ENCODE data around the gene PDGFA.
"Not testable (repeated sequence)": the region's sequence is repeated elsewhere in the genome, so short reads cannot be mapped to it uniquely, and the experiment has no call there.

The PDGFA gene

DNA sequence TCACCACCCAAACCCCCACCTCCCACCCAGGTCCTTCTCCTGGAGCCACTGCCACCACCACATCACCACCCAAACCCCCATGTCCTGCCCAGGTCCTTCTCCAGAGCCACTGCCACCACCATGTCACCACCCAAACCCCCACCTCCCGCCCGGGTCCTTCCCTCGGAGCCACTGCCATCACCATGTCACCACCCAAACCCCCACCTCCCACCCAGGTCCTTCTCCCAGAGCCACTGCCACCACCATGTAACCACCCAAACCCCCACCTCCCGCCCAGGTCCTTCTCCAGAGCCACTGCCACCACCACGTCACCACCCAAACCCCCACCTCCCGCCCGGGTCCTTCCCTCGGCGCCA lies 31.9 kb upstream of the PDGFA start:
- DNase-seq, result not testable (repeated sequence)

DNA sequence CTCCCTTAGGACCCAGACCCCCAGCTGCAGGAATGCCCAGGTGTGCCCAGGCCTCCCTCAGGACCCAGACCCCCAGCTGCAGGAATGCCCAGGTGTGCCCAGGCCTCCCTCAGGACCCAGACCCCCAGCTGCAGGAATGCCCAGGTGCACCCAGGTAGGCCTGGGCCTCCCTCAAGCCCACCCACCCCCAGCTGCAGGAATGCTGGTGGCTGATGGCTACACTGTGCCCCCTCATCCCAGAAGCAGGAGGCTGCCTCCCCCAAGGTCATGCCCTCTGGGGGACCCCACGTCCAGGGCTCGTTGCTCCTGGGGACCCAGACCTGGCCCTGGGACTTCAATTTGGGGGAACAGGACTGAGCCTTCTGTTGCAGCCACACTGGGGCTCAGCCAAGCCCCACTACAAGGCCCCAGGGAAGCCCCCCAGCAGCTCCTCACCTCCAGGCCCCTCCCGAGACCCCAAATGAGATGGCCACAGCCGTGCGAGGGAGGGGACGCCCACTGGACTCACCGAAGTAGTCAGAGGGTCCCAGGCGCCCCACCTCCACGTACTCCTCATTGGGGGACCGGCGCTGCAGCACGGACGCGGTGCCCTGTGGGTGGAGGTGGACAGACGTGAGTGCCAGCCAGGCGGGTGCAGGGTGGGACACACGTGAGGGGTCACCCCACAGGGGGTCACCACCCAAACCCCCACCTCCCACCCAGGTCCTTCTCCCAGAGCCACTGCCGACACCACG lies 31.4 kb upstream of the PDGFA start:
- DNase-seq, result no peak

DNA sequence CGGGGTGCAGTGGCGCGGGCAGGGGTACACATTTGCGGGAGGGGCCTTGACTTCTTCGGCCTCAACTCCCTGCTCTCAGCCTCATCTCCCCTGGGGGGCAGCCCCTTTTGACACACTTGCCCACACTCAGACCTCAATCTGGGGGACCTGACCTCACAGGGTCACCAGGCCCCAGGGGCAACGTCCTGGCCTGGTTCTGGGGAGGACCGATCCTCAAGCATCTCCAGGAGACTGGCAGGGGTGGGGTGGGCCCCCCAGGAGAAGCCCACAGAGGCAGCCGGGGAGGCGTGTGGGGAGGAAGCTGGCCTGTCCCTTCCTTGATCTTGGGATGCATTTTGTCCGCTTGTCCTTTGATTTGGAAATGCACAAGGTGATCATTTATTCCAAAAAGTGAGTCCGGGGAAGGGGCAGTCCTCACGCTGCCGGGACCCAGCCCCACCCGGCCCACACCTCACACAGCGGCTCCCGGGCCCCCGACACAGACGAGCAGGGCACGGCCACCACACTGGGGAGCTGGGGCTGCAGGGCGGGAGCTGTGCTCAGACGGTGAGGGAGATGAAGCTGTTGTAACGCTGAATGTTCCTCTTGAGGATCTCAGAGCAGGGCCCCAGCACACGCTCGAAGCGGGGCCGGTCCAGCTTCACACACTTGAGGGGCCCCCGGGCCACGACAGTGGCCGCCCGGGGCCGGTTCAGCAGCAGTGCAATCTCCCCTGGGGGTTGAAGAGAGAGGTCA lies 30.4 kb upstream of the PDGFA start:
- no peak for DNase-seq

DNA sequence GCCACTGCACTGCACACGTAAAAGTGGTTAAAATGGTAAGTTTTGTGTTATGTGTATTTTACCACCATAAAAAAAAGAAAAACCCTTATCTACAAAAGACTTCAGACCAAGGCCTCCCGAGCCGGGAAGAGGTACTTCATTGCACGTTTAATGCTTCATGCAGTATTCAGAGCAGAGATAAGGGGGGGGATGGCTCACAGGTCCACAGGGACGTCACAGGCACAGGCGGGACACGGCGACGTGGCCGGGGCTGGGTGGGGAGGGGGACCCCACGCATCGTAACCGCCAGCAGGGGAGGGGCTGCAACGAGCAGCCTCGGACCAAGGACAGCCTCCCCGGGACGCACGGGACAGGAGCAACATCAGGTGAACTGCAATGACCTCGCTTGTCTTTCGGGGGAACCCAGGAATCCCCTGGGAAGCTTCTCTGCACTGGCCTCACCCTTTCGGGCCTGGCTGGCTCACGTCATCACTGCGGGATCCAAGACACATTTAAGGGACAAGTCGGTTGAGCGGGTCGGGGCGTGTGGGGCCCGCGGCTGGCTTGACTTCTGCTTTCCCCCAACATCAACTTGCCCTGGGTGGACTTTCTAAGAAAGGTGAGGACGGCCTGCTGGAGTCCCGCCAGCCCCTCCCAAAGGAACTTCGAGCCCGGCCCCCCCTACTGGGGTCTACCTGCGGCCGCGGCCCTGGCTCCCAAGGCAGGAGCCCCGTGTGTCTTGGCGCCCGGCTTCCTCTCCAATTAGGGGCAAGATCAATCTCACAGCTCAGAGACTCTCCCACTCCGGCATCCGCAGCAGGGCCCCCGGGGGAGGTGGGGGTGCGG lies 29.6 kb upstream of the PDGFA start:
- no peak for DNase-seq

DNA sequence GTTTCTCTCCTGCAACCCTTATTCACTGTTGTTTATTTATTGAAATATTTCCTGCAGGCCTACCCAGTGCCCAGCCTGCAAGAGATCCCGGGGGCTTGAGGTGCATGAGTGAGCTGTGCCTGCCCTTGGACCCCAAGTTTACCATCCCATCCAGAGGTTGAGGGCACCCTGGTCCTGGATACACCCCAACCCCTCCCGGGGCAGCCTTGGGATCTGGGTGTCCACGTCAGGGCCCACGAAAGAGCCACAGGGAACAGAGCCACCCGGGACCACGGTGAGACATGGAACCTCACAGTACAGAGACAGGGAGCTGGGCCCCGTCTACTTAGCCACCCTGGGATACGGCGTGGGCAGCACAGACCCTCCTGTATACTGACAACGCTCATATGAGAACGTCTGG lies 28.8 kb upstream of the PDGFA start:
- no peak for DNase-seq

DNA sequence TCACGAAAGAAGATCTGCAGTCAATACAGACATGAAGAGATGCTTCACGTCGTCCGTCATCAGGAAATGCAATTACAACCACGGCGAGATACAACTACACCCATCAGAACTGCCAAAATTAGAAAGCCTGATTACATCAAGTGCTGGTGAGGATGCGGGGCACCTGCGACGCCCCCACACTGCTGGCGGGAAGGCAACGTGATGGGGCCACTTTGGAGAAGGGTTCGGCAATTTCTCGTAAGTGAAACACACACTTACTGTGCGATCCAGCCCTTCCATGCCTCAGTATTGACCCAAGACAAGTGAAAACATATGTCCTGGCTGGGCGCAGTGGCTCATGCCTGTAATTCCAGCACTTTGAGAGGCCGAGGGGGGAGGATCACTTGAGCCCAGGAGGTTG lies 25.8 kb upstream of the PDGFA start:
- no peak for DNase-seq

DNA sequence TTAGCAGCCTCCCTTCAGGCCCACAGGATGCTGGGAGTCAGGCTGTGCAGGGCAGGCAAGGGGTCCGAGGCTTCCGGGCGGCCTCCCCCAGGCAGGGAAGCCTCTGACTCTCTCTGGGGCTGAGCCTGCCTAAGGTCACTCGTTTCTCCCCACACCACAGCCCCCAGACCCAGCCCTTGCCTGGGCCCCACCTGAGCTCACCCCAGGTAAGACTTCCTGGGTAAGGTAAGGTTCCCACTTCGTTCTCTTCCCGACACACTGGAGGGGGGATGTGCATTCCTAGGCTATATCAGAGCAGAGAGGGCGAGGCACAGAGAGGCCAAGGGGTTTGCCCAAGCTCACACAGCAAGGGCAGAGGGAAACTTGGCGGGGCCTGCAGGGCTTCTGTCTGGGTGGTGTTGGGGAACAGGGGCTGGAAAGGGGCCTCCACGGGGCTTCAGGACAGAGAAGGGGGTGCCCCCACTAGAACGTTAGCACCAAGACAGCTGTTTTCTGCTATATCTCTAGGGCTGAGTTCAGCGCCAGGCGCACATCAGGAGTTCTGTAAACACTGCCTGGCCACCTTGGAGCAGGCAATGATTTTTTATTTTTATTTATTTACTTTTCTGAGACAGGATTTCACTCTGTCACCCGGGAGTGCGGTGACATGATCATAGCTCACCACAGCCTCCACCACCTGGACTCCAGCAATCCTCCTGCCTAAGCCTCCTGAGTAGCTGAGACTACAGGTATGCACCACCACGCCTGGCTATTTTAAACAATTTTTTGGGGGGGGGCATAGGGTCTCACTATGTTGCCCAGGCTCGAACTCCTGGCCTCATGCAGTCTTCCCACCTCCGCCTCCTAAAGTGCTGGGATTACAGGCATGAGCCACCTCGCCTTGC lies 24.9 kb upstream of the PDGFA start:
- no peak for DNase-seq

DNA sequence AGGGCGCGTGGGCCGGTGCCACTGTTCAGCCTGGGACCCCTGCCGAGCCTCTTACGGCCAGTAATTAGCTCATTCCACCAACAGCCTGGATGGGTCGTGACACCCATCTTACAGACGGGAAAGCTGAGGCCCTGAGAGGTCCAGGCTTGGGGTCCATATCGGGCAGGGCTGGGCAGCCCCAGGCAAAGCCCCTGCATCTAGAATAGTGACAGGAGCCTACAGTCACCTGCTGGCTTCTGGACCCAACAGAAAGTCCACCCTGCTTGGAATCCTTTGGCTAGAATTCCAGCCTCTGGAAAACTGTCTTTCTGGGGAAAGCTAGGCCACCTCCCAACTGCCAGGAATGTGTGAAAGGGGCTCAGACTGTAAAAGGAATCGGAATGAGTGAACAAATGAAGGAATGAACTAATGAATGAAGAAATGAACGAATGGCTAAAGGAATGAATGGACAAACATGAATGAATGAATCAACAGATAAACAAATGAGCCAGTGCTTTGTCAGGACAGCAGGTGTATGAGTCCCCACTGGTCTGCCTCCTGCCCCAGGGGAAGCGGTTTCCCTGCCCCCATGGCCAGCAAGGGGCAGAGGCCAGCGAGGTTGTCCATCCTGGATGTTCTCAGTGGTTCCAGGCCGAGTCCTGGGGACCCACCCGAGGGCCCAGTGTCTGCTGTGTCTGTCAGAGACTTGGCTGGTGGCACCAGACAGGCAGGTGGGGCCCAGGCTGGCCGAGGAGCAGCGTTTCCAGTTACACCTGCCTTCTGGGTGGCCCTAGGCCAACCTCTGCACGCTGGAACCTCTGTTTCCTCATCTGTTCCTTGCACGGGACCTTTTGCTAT lies 24.1 kb upstream of the PDGFA start:
- no peak for DNase-seq

DNA sequence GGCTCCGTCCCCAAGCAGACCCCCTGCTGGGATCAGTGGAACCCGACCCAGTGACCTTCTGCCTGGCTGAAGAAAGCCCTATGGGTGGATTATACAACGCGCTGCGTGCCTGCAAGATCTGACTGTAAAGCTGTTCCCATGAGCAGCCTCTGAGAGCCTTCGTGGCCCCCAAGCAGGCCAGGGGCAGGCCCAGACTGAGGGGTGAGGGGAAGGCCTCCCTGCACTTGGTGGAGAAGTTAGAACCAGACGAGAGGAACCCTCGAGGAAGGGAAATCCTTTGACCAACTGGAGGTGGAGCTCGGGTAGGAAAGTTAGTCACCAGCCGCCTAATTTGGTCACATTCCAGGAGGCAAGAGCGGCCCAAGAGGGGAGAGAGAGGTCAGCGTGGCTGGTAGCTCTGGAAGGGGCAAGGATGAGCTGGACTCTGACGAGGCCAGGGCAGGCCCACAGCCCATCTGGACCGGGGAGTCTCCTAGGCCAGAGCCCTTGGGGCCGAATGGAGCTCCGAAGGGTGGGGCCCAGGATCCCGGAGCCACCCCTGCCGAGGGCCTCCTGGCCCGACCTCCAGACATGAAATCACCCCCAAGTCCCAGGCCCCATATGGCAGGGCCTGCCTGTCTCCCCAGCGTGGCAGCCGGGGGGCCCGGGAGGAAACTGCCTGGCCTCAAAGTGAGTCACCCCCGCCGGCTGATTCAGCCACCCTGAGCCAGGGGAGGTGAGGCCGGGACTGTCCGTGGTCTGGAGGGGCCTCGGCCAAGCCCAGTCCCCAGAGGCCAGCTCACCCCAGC lies 23.3 kb upstream of the PDGFA start:
- DNase-seq, result no peak

DNA sequence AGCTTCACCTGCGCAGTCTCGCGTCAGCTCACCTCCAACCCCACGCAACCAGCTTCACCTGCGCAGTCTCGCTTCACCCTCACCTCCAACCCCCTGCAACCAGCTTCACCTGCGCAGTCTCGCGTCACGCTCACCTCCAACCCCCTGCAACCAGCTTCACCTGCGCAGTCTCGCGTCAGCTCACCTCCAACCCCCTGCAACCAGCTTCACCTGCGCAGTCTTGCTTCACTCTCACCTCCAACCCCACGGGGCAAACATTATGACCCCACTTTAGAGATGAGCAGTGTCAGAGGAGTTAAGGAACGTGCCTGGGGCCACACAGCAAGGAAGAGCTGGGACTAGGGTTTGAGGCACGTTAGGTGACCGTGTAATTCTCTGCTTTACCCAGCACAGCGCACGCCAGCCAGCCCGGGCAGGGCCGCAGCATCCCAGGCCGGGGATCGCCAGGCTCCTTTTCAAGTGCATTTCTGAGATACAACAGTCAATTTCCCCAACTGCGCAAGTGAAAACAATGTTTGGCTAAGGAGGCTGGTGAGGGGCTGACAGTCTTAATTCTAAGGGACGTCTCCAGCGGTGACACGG lies 22.6 kb upstream of the PDGFA start:
- DNase-seq, result no peak

DNA sequence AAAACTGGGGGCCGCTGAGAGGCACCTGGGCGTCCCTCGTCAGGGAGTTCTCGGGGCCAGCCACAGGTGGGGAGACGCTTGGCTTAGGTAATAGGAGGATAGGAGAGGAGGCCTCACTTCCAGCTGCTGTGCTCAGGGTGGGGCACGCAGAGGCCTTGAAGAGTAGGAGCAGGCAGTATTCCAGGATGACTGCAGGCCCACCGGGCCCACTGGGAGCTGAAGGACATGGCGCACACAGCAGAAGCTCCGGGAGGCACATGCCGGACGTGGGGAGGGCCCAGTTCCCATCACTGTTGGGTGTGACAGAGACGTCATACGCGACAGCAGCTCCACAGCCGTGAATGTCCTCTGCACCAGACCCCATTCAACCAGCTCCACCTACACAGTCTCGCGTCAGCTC lies 22.0 kb upstream of the PDGFA start:
- DNase-seq, result no peak

DNA sequence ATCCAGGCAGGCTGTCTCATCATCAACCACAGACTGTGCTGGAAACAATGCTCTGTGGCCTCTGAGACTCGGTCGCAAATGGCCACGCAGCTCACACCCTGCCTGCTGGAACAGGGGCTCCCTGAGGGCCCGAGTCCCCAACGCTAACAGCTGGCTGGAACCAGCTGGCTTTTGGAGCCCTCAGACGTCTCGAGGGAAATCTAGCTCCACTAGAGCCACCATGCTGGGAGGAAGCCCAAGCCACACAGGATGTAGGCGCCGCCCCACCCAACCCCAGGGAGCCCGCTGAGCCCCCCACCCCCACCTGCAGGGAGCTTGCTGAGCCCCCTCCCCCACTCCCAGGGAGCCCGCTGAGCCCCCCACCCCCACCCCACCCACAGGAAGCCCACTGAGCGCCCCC lies 21.4 kb upstream of the PDGFA start:
- no peak for DNase-seq

DNA sequence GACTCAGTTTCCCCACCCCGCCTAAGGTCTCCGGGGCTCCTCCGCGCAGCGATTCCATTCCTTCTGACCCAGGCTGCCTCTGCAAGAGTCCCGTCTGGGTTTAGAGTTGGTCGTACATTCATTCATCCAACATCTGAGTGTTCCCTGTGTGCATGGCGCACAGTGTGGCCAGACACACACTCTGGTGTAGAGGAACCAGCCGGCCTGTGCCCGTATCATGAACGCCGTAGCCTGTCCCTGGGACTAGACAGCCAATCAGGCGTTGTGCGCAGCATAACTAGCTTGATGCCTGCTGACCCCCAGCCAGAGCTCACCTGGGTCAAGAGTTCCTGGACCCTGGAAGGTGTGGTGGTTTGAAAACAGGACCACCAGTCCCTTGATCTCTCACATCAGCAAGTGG lies 20.9 kb upstream of the PDGFA start:
- DNase-seq, result no peak

DNA sequence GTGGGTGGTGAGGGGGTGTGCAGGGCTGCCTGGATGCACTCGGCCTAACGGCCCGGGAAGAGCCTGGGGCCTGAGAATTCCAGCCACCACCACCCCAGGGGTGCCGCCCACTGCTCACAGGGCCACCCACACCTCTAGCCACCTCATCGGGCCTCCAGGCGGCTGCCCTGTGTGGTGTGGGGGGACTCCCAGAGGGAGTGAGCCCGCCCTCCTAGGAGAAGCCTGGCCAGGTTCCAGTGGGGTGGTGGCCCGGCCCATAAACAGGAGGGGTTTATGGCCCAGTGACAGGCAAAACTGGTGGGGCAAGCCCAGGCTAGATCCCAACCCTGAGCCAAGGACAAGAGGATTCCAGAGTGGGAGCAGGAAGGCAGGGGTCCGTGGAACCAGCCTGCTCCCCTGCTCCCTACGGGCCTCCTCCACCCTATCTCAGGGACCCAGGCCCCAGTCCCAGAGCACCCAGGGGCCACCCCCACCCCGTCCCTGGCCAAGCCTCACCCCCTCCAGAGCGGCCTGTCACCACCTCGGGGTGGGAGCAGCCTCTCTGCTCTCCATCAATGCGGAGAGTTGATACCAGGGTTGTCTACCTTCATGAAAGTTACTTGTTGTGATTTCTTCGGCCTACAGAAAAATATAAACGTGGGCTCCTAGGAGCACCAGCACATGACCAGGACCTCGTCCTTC lies 20.2 kb upstream of the PDGFA start:
- no peak for DNase-seq

DNA sequence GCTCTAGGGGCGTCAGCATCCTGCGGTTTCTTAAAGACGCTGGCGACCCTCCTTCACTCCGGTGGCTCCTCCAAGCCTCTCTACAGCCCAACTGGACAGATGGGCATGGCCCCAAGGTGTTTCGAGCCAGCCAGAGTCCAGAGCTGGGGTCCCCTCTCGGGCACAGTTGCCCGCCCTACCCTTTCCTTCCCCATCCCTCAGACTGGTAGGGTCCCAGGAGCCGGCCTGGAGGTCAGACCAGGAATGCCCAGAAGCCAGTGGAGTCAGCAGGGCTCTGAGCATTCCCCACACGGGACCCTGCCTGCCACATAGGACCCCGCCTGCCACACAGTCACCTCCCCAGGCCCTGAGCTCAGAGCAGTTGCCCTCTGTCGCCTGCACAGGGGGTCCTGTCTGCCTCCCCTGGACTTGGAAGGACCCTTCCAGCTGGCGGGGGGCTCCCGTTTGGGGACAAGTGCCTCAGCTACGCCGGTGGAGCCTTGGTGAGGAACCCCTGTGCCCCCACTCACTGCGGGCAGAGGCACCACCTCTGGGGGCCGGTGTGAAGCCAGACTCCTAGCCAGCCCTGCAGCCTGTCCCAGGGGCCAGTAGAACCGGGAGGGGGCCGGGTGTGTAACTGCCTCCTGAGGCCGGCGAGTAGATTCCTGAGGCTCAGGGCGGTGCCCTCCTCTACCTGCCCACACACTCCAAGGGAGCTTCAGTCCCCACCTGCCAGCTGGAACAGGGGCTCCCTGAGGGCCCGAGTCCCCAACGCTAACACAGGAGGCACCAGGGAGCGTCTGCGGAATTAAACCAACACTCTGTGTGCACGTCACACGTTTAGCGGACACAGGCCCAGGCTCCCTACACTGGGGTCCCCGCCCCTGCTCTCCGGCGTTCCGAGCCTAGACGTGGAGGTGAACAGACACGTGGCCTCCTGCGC lies 19.4 kb upstream of the PDGFA start:
- no peak for DNase-seq

DNA sequence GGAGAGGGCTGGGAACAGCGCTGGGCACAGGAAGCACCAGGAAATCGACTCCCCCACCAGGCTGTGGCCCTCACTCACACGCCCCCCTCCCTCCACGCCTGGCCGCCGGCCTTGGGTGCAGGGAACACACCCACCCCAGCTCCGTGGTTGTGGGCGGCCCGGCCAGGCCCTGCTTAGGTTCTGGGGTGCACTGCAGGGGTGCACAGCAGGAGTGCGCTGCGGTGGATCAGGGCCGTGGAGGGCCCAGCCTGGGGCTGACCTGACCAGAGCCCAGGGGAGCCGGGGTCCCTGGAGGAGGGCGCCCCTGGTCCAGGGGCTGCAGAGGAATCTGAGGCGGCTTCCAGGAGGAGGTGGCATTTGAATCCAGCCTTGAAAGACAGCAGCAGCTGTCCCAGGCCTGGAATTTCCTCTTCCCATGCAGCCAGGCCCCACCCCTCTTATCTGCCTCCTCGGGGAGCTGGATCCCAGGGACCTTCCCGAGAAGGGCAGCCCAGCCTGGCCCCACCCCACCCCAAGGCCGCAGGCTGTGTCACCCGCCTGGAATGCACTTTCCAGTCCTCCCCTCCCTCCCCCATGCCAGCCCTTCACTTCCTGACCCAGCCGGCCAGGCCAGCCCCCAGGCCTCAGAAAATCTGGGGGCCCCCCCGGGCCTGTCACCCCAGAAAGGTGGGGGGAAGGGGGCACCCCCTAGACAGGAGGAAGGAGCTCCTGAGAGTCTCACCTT lies 18.4 kb upstream of the PDGFA start:
- no peak for DNase-seq

DNA sequence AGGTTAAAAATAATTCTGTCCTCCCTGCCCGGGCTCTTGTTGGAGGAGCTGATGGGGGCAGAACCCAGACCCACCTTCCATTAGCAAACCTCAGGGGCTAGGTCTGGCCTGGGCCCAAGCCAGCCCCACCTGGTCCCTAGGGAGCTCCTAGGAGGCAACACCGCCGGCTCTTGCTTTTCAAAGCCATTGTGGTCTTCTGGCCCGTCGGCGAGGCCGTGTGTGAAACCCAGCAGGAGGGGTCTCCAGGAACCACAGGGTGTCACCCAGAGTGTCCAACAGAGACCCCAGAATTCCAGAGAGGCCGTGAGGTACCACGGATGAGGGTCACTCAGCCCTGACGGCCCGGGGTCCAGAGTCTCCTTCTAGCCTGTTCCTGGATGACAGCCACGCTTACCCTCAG lies 16.6 kb upstream of the PDGFA start:
- no peak for DNase-seq

DNA sequence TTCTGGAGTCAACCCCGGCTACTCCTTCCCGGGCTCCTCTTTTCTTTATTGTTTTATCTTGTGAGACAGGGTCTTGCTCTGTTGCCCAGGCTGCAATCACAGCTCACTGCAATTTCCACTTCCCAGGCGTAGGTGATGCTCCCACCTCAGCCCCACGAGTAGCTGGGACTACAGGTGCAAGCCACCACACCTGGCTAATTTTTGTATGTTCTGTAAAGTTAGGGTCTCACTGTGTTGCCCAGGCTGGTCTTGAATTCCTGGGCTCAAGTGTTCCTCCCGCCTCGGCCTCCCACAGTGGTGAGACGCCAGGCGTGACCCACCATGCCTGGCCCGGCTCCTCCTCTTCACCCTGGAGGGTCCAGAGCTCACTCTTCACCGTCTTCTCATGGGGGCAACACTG lies 15.3 kb upstream of the PDGFA start:
- DNase-seq, result no peak

Data from cortex of kidney (tissue), 1 donor.